NCI-H2227 (cell line): ENCODE data around the gene FRMPD4.

Source experiments
- DNase-seq: peaks from one replicate; lab custom pipeline; 2025; ENCODE audit not compliant: unreplicated experiment; lab: John Stamatoyannopoulos, UW

Gene FRMPD4

DNA sequence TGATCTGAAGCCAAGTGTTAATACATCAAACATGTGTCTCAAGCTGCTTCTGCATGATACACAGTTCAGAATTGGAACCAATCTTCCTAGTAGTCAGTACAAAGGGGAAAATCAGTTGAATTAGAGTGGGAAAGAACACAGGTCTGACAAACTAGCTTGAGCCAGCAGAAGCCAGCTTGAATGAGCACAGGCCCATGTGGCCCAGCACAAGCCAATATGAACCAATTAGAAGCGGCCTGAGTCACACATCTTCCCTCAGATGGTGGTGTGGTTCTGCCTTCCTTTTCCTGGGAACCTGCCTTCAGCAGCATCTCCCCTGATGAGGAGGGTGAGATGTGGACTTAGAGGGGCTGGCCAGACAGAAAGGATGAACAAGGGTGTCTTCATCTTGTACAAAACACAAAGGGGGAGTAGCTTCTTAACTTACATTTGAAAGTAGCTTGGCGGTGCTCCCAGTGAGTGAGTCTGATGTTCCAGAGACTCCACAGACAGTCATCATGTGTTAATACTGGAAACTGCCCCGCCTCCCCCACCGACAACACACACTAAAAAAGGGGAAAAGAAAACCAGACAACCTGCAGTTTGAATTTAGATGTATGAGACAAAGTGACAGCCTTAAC lies 72.0 kb downstream of the FRMPD4 start:
- no peak for DNase-seq

DNA sequence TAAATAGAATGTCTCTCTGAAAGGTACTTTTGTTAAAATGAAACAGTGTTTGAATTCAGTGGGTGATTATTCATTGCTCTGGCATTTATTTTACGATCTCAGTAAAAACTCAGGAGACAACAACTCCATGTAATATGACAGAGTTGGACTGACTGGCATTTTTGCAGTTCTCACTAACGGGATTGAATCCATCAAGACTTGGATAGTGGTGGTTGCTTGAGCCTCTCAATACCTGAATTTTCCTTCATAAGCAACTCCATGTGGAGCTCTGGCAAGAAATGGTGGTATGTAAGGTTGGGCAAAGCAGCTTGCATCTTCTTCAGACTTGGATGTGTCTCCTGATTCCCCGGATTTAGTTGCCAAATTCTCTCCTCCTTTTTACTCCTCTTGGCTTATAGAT lies 72.7 kb downstream of the FRMPD4 start:
- no peak for DNase-seq

DNA sequence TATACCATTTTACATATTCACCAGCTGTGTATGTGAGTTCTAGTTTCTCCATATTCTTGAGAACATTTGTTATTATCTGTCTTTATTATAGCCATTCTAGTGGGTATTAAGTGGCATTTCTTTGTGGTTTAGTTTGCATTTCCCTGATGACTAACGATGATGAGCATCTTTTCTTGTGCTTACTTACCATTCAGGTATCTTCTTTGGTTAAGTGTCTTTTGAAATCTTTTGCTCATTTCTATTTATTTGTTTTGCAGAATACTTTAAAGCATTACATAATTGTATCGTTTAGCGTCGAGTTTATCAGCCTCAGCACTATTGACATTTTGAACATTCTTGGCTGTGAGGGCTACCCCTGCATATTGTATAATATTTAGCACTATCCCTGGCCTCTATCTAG lies 85.4 kb downstream of the FRMPD4 start:
- DNase-seq, result no peak

DNA sequence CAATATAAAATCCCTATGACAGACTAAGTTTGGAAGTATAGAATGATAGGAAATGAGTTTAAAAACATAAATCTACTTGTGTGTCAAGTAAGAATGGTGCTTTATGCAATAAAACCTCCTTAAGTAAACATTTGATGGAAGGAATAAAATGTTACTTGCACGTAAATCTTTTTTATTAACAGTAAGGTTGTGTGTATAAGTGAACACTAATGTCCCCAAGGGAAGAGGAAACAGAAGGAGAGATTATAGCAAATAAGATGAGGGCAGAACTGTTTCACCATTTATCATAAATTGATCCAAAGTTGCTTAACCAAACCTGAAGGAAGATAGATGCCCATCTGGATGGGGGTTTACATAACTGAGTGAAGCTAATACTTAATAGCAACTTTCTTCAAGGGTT lies 86.8 kb downstream of the FRMPD4 start:
- DNase-seq, result no peak

DNA sequence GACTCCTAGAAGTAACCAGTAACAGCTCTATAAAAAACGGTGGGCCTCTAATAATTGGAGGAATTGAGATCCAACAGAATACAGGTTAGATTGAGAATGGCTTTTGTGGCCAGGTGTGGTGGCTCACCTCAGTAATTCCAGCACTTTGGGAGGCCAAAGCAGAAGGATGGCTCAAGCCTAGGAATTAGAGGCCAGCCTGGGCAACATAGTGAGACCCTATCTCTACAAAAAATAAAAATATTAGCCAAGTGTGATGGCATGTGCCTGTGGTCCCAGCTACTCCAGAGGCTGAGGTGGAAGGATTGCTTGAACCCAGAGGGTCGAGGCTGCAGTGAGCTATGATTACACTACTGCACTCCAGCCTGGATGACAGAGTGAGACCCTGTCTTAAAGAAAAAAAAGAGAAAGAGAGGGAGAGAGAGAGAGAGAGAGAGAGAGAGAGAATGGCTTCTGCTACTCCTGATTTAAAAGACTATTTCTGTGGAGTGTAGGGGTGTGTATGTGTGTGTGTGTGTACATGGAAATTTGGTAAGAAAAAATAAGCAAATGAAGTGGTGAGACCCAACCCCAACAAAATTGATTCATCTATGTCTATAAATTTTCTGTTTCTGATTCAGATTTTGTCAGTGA lies 89.3 kb downstream of the FRMPD4 start:
- no peak for DNase-seq

DNA sequence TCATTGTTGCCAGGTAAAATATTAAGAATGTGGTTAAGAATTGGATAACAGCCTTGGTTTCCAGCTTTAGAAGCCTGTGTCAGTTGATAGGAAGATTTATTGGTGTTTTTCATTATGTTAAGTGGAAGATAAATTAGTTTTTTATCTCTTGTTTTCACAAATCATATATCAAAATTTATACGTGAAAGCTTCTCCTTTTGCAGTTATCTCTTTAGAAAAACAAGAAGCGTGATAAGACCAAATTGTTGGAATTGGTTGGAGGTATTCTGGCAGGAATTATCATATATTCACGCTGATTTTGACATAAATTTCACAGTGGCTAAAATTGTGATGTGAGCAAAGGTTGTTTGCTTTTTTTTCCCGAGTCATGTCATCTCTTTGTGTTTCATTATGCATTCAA lies 90.6 kb downstream of the FRMPD4 start:
- DNase-seq, result no peak

DNA sequence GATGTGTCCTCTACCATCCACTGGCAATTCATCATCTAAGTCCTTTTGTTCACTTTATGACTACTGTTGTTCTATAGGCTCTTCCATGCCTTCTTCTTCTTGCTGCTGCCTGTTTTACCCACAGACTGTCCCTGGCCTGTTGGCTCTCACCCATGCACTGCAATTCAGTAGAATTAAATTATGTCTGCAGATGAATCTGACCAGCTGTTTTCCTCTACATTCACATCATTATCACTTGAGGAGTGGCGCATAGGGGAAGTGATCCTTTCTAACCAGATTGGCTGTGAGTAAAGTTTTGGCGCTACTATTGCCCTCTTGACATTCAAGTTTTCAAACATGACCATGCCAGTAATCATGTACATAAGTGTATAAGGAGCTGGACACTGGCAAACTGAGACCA lies 91.7 kb downstream of the FRMPD4 start:
- DNase-seq, result no peak

DNA sequence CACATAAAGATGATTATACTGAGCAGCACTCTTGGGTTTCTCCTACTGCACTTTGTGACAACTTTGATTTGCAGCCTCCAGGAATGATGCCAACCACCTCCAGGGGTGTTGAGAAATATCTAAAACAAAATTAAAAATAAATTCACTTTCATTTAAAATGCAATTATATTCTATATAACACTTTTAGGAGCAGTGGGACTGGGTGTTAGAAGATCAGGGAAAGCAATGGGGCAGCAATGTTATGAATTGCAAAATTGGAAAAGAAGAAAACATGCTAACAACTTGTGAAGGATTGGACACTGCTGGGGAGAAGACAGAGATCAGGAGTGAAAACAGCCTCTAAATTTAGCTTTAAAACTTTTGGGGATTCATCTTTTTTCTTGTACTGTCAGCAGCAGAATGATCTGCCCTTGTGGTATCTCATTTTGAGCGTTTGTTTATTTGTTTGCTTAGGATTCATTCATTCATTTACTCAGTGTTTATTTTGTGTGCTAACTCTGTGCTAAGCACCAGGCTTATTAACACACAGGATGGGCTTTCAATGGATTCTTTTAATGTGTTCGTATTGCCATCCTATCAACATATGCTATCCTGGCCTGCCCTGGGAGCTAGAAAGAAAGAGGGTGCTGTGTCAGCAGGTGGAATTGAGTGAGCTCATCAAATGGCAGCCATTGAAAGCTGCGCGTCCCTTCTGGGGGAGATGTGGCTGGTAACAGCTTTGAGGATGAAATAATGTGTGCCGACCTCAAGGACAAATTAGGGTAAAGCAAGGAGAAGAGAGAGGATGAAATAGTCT lies 96.5 kb downstream of the FRMPD4 start:
- no peak for DNase-seq

DNA sequence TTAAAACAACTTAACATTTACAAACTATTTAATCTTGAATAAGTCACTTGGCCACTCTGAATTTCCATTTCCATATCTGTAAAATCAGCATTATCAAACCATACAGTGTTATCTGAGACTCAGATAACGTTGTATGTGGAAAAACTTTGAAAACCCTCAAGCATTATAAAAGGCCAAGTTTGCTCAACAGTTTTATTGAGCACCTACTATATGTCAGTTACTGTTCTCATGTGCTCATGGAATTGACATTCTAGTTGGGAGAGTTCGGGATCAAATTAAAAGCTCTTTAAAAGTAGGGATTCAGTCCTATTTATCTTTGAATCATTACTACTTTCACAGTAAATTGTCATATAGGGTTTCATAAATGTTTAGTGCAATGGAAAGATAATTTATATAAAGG lies 97.9 kb downstream of the FRMPD4 start:
- no peak for DNase-seq

DNA sequence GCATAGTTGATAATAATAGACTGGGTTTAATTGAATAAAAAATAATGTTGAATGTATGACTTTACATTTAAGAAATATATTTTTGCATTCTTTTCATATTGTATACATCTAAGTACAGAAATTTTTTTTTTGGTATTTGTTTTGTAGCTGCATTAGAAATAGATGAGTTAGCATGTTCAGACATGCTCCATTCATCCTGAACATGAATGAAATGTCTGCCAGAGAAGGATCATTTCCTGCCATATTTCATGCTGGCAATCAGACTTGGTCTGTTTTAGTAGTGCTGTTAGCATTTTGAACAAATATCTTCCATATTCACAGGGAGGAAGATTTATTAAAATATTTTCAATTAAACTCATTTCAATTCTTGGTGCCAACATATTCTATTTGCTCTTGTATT lies 98.9 kb downstream of the FRMPD4 start:
- no peak for DNase-seq

DNA sequence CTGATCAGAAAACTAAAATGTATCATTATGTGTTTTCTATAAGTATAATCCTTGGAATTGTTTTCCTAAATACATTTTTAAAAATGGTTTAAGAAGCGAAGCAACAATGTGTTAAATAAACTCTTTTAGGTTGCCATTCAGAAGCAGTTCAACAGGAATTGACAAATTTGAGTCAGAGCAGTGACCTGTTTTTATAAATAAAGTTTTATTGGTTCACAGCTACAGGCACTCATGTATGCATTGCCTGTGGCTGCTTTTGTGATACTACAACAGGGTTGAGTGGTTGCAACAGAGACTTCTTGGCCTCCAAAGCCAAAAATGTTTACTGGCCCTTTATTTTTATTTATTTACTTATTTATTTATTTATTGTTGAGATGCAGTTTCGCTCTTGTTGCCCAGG lies 99.5 kb downstream of the FRMPD4 start:
- DNase-seq, result no peak

DNA sequence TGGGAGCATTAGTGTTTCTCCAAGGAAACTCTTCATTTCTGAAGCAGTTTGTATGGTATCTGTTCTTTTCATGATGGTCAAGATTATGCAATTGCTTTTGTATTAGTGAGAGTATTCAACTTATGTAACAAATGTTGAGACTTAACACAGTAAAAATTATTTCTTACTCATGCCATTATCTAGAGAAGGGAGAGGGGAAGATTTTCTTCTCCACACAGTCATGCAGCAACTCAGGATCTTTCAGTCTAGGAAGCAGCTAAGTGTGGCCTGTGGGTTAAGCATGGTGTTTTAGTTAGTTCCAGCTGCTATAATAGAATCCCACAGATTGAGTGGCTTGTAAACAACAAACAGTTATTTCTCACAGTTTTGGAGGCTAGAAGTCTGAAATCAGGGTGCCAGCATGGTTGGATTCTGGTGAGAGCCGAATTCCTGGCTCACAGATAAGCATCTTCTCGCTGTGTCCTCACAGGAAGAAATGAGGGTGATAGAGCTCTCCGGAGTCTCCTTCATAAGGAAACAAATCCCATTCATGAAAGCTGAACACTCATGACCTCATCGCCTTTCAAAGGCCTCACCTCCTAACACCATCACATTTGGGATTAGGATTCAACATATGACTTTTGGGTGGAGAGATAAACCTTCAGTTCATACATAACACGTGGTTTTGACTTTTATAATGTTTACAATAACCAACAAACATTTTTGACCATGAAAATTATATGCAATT lies 101.2 kb downstream of the FRMPD4 start:
- DNase-seq, result no peak

DNA sequence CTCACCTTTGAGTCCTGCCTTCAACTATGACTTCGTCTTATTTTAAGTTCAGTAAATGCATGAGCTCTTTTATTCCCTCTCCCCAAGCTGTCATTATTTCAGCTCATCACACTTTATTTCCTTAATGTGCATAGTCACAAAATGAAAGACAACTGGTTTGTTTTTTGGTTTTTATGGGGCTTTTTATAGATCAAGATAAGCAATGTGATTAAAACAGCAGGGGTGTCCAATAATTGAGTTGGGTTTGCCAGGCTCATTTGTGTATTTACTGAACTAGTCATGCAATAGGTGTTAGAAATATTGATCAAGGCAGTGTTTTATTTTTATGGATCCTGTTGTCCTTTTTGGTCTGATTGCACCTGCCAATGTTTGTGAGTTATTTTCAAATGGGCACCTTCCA lies 102.2 kb downstream of the FRMPD4 start:
- DNase-seq, result no peak

DNA sequence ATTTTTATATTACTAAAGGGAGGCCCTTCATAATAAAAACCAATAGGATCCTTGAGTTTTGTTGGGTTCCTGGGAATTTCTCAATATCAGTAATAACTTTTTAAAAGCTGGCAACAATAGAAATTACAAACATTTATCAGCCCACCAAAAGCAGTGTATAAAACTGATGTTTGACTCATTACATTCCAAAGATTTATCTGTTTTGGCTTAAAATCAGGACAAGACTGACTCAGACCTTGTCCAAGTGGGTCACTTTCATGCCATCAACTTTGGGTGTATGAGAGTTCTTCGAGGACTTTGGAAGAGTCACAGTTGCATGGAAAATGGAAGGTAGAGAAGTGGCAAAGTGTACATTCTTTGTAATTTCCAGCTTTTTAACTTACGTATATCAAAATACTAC lies 102.8 kb downstream of the FRMPD4 start:
- DNase-seq, result no peak

DNA sequence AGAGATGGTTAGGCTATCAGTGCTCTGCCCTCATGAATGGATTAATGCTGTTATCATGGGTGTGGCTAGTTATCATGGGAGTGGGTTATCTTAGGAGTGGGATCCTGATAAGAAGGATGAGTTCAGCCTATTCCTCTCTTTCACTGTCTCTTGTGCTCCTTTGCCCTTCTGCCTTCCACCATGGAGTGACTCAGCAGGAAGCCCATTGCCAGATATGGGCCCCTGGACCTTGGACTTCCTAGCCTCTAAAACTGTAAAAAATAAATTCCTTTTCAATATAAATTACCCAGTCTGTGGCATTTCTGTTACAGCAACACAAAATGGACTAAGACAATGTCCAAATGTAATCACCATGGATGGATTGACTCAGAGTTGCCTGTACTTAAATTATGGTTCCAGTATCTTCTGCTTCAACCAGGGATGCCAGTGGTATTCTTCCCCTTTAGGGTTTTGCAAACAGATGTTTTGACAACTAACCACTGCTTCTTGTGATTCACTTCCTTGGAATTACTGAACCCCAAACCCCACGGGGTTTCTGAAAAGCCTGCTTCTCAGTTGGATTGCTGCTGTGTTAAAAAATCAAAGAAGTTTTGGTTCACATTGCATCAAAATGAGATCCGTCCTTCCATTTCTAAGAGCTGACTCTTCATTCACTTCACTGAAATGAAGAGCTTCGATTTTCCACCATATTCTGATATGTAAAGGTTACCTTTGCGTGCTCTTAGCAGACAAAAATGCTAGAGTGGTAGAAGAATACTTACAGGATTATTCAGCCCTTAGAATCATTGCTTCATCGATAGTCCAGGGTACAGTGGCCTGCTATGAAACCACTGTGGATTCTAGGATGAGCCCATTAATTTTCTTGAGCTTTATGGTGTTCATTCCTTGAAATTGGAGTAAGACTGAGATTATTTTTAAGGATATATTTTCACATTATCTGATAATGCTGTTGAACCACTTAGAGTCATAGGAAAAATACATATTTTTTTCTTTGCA lies 107.7 kb downstream of the FRMPD4 start:
- DNase-seq, result no peak

DNA sequence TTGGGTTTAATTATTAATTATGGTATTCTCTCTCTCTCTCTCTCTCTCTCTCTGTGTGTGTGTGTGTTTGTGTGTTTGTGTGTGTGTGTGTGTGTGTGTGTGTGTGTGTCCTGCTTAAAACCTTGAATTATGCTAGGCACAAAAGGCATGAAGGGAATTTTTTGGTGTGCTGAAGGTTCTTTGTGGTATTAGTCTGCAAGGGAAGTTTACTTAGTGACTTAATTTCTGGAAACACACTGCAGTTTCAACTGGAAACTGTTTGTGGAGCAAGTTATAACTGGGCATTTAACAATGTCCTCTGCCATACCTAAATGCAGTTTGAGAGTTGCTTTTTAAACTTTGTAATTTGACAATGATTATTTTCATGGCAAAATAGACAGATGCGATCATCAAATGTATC lies 111.7 kb downstream of the FRMPD4 start:
- DNase-seq, result no peak

DNA sequence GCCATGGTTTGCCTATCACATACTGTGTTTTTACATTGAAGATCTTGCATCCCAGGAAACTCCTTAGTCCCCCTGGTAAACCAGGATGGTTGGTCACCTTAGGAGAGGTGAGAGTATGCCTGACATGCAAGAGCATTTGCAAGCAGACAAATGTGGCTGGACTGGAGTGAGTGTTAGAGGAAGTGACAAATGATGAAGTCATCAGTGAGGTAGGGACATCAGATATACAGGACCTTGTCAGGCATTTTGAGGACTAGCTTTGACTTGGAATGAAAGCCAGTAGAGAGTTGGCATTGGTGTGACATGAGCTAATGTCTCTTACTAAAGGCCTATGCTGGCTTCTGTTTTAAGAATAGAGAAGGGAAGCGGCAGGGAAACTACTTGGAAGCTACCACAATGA lies 124.9 kb downstream of the FRMPD4 start:
- no peak for DNase-seq

DNA sequence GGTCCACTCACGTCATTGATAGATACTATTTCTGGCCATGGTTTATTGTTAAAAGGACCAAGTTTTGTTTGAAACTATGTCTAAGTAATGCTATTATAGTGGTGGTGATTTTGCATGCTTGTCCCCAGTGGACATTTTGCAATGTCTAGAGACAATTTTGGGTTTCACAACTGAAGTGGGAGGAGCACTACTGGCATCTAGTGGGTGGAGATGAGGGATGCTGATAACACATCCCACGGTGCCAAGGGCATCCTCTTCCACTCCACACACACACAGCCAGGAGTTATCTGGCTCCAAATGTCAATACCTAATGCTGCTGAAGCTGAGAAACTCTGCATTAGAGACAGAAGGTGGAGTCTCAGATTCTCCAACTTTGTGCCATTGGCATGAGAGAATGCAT lies 131.2 kb downstream of the FRMPD4 start:
- no peak for DNase-seq

DNA sequence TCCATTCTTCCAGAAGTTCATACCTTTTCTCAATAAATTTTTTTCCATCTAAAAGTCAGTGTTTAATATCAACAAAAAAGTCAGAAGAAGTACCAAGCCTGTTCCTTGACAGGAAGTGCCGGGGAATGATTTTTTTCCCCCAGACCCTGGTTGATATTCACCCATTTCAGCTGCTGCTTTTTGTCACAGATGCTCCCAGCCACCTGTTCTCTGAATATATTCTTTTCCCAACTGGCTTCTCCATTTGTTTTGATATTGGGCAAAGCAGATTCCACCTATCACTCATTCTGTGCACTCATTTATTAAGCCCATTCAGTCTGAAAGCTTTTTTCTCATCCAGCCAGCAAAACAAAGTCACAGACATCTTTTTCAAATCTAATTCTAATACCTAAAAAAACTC lies 139.9 kb downstream of the FRMPD4 start:
- DNase-seq, result no peak

DNA sequence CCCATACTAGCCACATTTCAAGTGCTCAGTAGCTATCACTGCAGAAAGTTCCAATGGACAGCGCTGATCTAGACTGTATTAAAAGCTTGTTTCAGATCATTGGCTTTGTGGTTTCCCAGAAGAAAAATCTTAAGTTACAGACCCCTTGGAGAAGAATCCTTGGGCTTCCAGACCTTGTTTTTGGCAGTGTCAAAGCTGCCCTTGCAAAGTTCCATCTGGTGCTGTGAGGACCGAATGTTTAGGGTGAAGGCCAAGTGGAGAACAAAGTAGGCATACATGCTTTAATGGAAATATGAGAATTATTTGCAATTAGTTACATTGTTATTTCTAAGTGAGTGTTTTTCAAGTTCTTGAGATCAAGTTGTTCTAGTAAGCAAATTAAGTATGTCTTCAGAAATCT lies 144.7 kb downstream of the FRMPD4 start:
- DNase-seq, result no peak
